Caco-2 (cell line): Measurements from ENCODE around the gene PTPN14. TPM values are rescaled to one million over a fixed set of nuclear protein-coding genes. Genes with fewer than 3 reads are reported as not detected.

Experiments used
- BruUV-seq: library from RNA; stranded (reverse); fragments of 400-500 nt; replicated peaks from 2 replicates; lab custom pipeline; 2021; lab: Mats Ljungman, UMichigan
- CTCF ChIA-PET: fragments of 300-600 bp; sonication (Branson Sonifier 250); formaldehyde crosslinking; loops from one replicate; lab custom pipeline; 2022; ENCODE audit warnings: antibody characterized with exemption; lab: Charles Lee
- POLR2A ChIA-PET: fragments of 300-600 bp; sonication (Branson Sonifier 250); formaldehyde crosslinking; loops from one replicate; lab custom pipeline; 2022; ENCODE audit warnings: antibody characterized with exemption; lab: Charles Lee
- DNase-seq, 2 experiments: peaks; one replicate each; pipeline versions ENCODE4 v3.0.0 to v3.0.0-alpha.2; 2020 to 2022
- H3K27me3 ChIP-seq: replicated peaks from 2 replicates; pipeline ENCODE4 v1.6.0; 2011; ENCODE audit warnings: low read length; ENCODE audit not compliant: control insufficient read depth, insufficient read depth
- H3K36me3 ChIP-seq: 2 replicates; pipeline ENCODE4 v1.5.1; 2011; ENCODE audit warnings: low read length; ENCODE audit not compliant: control insufficient read depth, insufficient read depth
- H3K4me1 ChIP-seq: fragments of 250-450 bp; sonication (Bioruptor Pico); 2 replicates; pipeline ENCODE4 v1.5.1; 2020; ENCODE audit warnings: mild to moderate bottlenecking
- H3K4me3 ChIP-seq: 2 replicates; pipeline ENCODE4 v1.5.1; 2011; ENCODE audit warnings: low read depth, mild to moderate bottlenecking, control low read depth, low read length
- H3K9me3 ChIP-seq: fragments of 250-450 bp; sonication (Bioruptor Pico); 2 replicates; pipeline ENCODE4 v1.5.1; 2020; ENCODE audit warnings: mild to moderate bottlenecking, moderate library complexity
- H3K27ac Mint-ChIP-seq: one replicate; pipeline ENCODE4 v1.8.0; 2022; ENCODE audit warnings: mixed read lengths; ENCODE audit not compliant: unreplicated experiment
- H3K27me3 Mint-ChIP-seq: one replicate; pipeline ENCODE4 v1.8.0; 2022; ENCODE audit warnings: mixed read lengths; ENCODE audit not compliant: insufficient read depth, unreplicated experiment
- H3K36me3 Mint-ChIP-seq: one replicate; pipeline ENCODE4 v1.8.0; 2022; ENCODE audit warnings: mild to moderate bottlenecking, mixed read lengths; ENCODE audit not compliant: insufficient read depth, unreplicated experiment
- H3K4me1 Mint-ChIP-seq: one replicate; pipeline ENCODE4 v1.8.0; 2022; ENCODE audit warnings: low read depth, mixed read lengths; ENCODE audit not compliant: unreplicated experiment
- H3K4me3 Mint-ChIP-seq: one replicate; pipeline ENCODE4 v1.8.0; 2022; ENCODE audit warnings: mild to moderate bottlenecking, moderate library complexity, mixed read lengths; ENCODE audit not compliant: unreplicated experiment
- H3K9me3 Mint-ChIP-seq: one replicate; pipeline ENCODE4 v1.8.0; 2022; ENCODE audit warnings: mixed read lengths; ENCODE audit not compliant: unreplicated experiment
- CTCF ChIP-seq, 2 experiments: fragments of 200-600 bp in 1 of 2; IDR thresholded peaks; 1 replicate in 1 of 2; 2 replicates in 1 of 2; pipeline versions ENCODE4 v1.5.1 to v1.8.0; 2011 to 2022; ENCODE audit warnings: antibody characterized with exemption in 1 of 2, control low read depth in 1 of 2, inconsistent platforms in 1 of 2, low read depth in 1 of 2, low read length in 1 of 2, mild to moderate bottlenecking in 1 of 2, moderate library complexity in 1 of 2; ENCODE audit not compliant: insufficient read depth in 1 of 2, severe bottlenecking in 1 of 2, unreplicated experiment in 1 of 2
- intact Hi-C: fragments of 100-400 bp; cut with micrococcal nuclease; formaldehyde crosslinking; loops from one replicate; pipeline ENCODE4 v1.10.0; 2022; ENCODE audit not compliant: unreplicated experiment
- total RNA-seq: library from RNA; stranded (reverse); gene quantifications from 2 replicates; pipeline ENCODE4 v1.2.3, GENCODE V29; 2022

PTPN14 gene
- total RNA-seq, 1 experiment from 2014 or later, result 103 TPM

- H3K4me3 Mint-ChIP-seq, result peak overlapping the region; percentile 60
- Histone ChIP-seq H3K4me1 (peaks cover 53% of the 10 kb centered on the region), H3K9me3 (no peaks in the 10 kb centered on the region), H3K27me3 (no peaks in the 10 kb centered on the region), H3K36me3 (peaks cover 3% of the 10 kb centered on the region), H3K4me3 (no peak overlapping the region)
- intact Hi-C loops, result no loop called here
- peaks cover 55% of the 10 kb centered on the region for H3K4me1 Mint-ChIP-seq
- peaks cover 99% of the 10 kb centered on the region for H3K36me3 Mint-ChIP-seq
- no peak for TF ChIP-seq CTCF (IDR thresholded peaks at IDR 0.05; ENCODE audit: insufficient read depth in 1 of 2, low read depth in 1 of 2, low read length in 1 of 2, severe bottlenecking in 1 of 2, unreplicated experiment in 1 of 2)
- BruUV-seq, result no TSS peak
- POLR2A ChIA-PET, result interaction anchor here (0.5 kb wide), 1 partner anchor 52 kb away, joined by 3 read pairs; no protein-coding TSS in a partner anchor
- CTCF ChIA-PET, result no interaction called here
- no peak for DNase-seq
- no peaks in the 10 kb centered on the region for H3K27me3 Mint-ChIP-seq
- no peaks in the 10 kb centered on the region for H3K9me3 Mint-ChIP-seq
- peak overlapping the region; percentile 90 for H3K27ac Mint-ChIP-seq
These were observed 188.0 kb downstream of the PTPN14 start for GRCh38 chr1:214363386-214363785.

DNA sequence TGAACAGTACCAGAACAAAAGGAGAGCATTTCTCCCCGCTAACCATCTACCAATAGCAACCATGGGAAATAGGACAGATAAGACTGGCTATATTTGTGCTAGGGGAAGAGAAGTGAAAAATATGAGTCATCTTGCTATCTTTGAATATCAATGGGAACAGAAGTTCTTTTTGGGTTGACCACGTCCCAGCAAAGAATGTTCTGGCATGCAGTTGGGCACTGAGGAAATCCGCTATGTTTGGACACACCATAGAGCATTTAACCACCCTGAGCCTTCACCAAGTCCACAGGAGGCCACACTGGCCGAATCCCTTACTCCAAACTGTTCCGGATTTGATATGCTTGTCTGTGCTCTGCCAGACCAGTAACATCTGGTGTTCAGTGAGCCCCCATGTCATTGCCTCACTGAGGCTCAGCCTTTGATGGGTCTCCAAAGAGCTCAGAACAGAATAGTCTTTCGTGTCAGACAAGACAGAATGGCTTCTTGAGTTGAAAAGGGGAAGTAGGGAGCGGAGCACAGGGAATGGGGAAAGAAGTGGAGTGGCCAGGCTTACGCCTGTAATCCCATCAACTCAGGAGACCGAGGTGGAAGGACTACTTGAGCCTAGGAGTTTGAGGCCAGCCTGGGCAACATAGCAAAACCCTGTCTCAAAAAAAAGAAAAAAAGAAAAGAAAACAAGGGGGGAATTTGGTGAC is 189.1 kb downstream of the PTPN14 start:
- H3K36me3 Mint-ChIP-seq, result peaks cover 98% of the 10 kb centered on the region
- no peak for DNase-seq
- H3K9me3 Mint-ChIP-seq, result no peaks in the 10 kb centered on the region
- H3K27me3 ChIP-seq, result no peaks in the 10 kb centered on the region
- no peak for TF ChIP-seq CTCF (IDR thresholded peaks at IDR 0.05; ENCODE audit: insufficient read depth in 1 of 2, low read depth in 1 of 2, low read length in 1 of 2, severe bottlenecking in 1 of 2, unreplicated experiment in 1 of 2)
- H3K4me1 Mint-ChIP-seq, result peaks cover 52% of the 10 kb centered on the region
- H3K27ac Mint-ChIP-seq, result peak overlapping the region; percentile 48
- no TSS peak for BruUV-seq
- H3K4me3 Mint-ChIP-seq, result no peak overlapping the region
- H3K36me3 ChIP-seq, result peaks cover 3% of the 10 kb centered on the region
- no peaks in the 10 kb centered on the region for H3K27me3 Mint-ChIP-seq
- peaks cover 53% of the 10 kb centered on the region for H3K4me1 ChIP-seq
- intact Hi-C loops, result no loop called here
- no peaks in the 10 kb centered on the region for H3K9me3 ChIP-seq
- ChIA-PET CTCF (no interaction called here), POLR2A (no interaction called here)
- H3K4me3 ChIP-seq, result no peak overlapping the region

- peaks cover 50% of the 10 kb centered on the region for H3K4me1 Mint-ChIP-seq
- no peak for DNase-seq
- no peaks in the 10 kb centered on the region for H3K9me3 Mint-ChIP-seq
- Histone ChIP-seq H3K27me3 (no peaks in the 10 kb centered on the region), H3K36me3 (peaks cover 3% of the 10 kb centered on the region), H3K9me3 (no peaks in the 10 kb centered on the region), H3K4me1 (peaks cover 49% of the 10 kb centered on the region), H3K4me3 (no peak overlapping the region)
- H3K36me3 Mint-ChIP-seq, result peaks cover 98% of the 10 kb centered on the region
- intact Hi-C loops, result no loop called here
- H3K4me3 Mint-ChIP-seq, result no peak overlapping the region
- no peaks in the 10 kb centered on the region for H3K27me3 Mint-ChIP-seq
- TF ChIP-seq CTCF (IDR thresholded peaks at IDR 0.05; ENCODE audit: insufficient read depth in 1 of 2, low read depth in 1 of 2, low read length in 1 of 2, severe bottlenecking in 1 of 2, unreplicated experiment in 1 of 2), result no peak
- CTCF ChIA-PET, result no interaction called here
- no peak overlapping the region for H3K27ac Mint-ChIP-seq
- BruUV-seq, result no TSS peak
- POLR2A ChIA-PET, result no interaction called here
These were observed 189.8 kb downstream of the PTPN14 start for GRCh38 chr1:214361636-214362035.
